IPS-11a (cell line): ENCODE data around the gene P3R3URF.

ENCODE experiments used
- H3K4me3 ChIP-seq: one replicate; pipeline ENCODE4 v1.5.1; 2013; ENCODE audit warnings: low read depth, low read length, control low read depth

Gene P3R3URF

GRCh38 chr1:46174448-46175231, 1.6 kb downstream of the P3R3URF start, which contains the start of gene TSPAN1:
TSPAN1 (plus strand) TSS chr1:46175087; CDS start chr1:46181108, 6,021 bp downstream.
- H3K4me3 ChIP-seq: no peak within 1 kb of the TSS

GRCh38 chr1:46173361-46173856, 2.9 kb downstream of the P3R3URF start:
- no peak overlapping the region for H3K4me3 ChIP-seq

GRCh38 chr1:46172321-46172720, 4.0 kb downstream of the P3R3URF start:
- H3K4me3 ChIP-seq: no peak overlapping the region

GRCh38 chr1:46171871-46172270, 4.4 kb downstream of the P3R3URF start:
- no peak overlapping the region for H3K4me3 ChIP-seq

- no peak overlapping the region for H3K4me3 ChIP-seq
Observed at GRCh38 chr1:46171351-46171750, 4.9 kb downstream of the P3R3URF start.

GRCh38 chr1:46169811-46170454, 6.4 kb downstream of the P3R3URF start:
- H3K4me3 ChIP-seq: no peak overlapping the region

GRCh38 chr1:46168477-46168876, 7.8 kb downstream of the P3R3URF start:
- no peak overlapping the region for H3K4me3 ChIP-seq

- H3K4me3 ChIP-seq: no peak overlapping the region
Observed at GRCh38 chr1:46166521-46167462, 9.5 kb downstream of the P3R3URF start.

- no peak overlapping the region for H3K4me3 ChIP-seq
Observed at GRCh38 chr1:46160212-46160611, 16.1 kb downstream of the P3R3URF start.

GRCh38 chr1:46159516-46159915, 16.8 kb downstream of the P3R3URF start:
- no peak overlapping the region for H3K4me3 ChIP-seq

GRCh38 chr1:46158312-46159281, 17.7 kb downstream of the P3R3URF start:
- H3K4me3 ChIP-seq: no peak overlapping the region

GRCh38 chr1:46157916-46158311, 18.4 kb downstream of the P3R3URF start:
- no peak overlapping the region for H3K4me3 ChIP-seq

- H3K4me3 ChIP-seq: no peak overlapping the region
Observed at GRCh38 chr1:46153732-46154131, 22.6 kb downstream of the P3R3URF start.

GRCh38 chr1:46153228-46153627, 23.1 kb downstream of the P3R3URF start:
- H3K4me3 ChIP-seq: no peak overlapping the region

GRCh38 chr1:46152016-46152415, 24.3 kb downstream of the P3R3URF start:
- no peak overlapping the region for H3K4me3 ChIP-seq

GRCh38 chr1:46150085-46150484, 26.2 kb downstream of the P3R3URF start:
- H3K4me3 ChIP-seq: no peak overlapping the region

- H3K4me3 ChIP-seq: no peak overlapping the region
Observed at GRCh38 chr1:46148318-46148717, 28.0 kb downstream of the P3R3URF start.

- no peak overlapping the region for H3K4me3 ChIP-seq
Observed at GRCh38 chr1:46137916-46138315, 38.4 kb downstream of the P3R3URF start.

- no peak overlapping the region for H3K4me3 ChIP-seq
Observed at GRCh38 chr1:46136711-46137110, 39.6 kb downstream of the P3R3URF start.
